Skeletal muscle cell (primary cell): ENCODE measurements around the gene DIPK1B.
"Not testable (repeated sequence)": the region's sequence is repeated elsewhere in the genome, so short reads cannot be mapped to it uniquely, and the experiment has no call there.

Experiments
- DNase-seq: peaks from one replicate; pipeline ENCODE4 v3.0.0-alpha.2; 2010; ENCODE audit warnings: low read depth
- H3K4me3 ChIP-seq: 2 replicates; pipeline ENCODE4 v1.5.1; 2011; ENCODE audit warnings: low read depth, mild to moderate bottlenecking, control low read depth, low read length, moderate library complexity

Gene DIPK1B

DNA sequence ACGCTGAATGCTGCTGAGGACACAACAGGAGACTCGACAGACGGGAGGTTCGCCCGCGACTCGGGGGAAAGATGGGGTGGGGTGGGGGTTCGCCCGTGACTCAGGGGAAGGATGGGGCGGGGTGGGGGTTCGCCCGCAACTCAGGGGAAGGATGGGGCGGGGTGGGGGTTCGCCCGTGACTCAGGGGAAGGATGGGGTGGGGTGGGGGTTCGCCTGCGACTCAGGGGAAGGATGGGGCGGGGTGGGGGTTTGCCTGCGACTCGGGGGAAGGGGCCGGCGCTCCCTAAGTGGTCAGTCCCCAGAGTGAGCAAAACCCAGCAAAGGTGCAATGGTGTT lies 33.8 kb downstream of the DIPK1B start:
- no peak for DNase-seq
- H3K4me3 ChIP-seq: no peak overlapping the region

DNA sequence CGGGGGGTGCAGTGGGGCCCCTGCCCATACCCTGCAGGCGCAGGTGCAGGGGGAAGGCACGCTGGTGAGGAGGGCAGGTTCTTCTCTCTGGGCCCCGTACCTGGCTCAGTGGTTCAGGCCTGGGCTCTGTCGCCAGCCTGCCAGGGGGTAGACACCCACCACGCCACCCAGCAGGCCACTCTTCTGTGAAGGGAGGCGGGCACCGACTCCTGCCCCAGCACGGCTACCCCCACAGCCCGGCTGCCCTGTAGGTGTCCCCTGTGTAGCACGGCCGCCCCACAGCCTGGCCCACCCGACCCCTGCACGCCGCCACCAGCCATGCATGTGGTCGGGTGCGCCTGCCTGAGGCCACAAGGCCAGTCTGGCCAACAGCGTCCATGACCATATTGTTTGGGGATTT lies 34.2 kb downstream of the DIPK1B start:
- DNase-seq: no peak

DNA sequence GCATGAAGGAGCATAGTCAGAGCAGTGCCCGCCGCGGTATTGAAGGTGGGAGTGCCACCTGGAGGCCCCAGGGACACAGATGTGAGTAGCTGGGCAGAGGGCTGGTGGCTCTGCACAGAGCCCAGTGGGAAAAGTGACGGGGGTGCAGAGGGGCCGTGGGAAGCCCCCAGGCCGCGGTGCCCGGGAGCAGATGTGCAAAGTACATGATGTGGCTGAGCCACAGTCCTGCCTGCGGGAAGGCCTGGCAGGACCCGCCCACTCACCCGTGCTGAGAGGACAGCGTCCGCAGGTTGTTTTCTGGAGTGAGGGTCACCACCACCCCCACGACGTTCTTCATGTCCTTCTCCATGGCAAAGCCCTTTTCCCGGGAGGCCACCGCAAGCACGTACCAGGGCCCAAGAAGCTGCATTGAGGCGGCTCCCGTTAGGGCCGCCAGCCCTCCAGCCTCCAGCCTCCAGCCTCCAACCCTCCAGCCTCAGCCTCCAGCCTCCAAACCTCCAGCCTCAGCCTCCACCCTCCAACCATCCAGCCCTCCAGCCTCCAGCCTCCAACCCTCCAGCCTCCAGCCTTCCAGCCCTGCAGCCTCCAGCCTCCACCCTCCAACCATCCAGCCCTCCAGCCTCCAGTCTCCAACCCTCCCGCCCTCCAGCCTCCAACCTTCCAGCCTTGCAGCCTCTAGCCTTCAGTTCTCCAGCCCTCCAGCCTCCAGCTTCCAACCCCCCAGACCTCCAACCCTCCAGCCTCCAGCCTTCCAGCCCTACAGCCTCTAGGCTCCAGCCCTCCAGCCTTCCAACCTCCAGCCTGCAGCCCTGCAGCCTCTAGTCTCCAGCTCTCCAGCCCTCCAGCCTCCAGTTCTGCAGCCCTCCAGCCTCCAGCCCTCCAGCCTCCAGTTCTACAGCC lies 35.0 kb downstream of the DIPK1B start:
- no peak overlapping the region for H3K4me3 ChIP-seq
- no peak for DNase-seq

More for the DNA sequence above, 34.2 kb downstream of the DIPK1B start:
- no peak overlapping the region for H3K4me3 ChIP-seq

DNA sequence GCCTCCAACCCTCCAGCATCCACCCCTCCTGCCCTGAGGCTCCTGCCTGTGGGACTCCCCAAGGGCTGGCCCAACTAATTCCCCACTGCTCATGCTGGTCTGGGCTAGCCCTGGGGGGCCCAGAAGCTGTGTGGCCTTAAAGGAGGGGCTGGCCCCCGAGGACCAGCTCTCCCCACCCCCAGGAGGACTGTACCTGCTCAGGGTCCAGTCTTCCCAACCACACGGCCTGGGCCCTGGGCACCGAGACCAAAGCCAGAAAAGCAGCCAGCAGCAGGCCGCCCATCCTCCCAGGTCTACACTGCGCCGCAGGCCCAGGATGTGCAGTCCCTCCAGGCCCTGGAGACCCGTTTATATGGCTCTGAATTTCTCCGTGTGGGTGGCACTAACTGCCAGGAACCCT lies 35.8 kb downstream of the DIPK1B start, which contains the start of gene LCN6:
LCN6 (minus strand) TSS at position 325 of the 400 bp plus-strand sequence; CDS start at position 283, 42 bp downstream.
- DNase-seq: no peak
- H3K4me3 ChIP-seq: no peak within 1 kb of the TSS

DNA sequence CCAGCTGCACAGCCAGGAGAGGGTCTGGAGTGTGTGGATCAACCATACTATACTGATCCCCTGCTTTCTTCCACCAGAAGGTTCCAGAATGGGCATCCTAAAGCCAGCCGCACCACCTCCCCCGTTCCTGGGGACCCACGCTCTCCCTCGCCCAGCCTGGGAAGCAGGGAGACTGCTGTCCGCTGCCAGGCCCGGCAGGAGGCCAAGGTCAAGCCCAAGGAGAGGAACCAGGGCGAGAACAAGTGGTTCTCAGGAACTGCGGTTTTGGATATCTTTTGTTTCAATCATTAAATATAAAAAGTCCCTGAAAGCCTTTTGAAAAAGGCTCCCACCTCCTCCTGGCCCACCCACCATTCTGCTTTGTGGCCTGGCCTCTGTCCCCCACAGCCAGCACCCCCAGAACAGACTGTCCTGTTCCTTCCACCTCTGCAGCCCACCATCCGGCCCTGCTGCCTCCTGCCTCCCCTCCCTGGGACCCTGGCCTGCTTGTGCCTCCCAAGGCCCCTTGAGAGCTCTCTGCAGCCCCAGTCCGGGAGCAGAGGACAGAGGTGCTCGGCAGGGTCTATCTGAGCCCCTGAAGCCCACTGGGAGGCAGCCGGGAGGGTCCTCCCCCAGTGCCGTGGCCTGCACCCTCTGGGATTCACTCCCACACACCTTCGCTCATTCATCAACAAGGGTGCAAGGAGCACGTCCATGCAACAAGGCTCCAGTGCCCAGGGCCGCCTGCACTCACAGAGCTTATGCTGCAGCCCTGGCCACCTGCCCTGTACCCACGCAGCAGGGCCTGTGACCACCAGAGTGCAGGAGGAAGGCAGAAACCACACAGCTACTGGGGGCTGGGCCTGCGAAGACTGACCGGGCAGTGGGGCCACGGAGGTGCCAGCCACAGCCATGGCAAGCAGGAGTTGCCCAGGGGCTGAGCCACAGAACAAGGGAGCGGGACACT lies 36.6 kb downstream of the DIPK1B start:
- H3K4me3 ChIP-seq: no peak overlapping the region
- no peak for DNase-seq

DNA sequence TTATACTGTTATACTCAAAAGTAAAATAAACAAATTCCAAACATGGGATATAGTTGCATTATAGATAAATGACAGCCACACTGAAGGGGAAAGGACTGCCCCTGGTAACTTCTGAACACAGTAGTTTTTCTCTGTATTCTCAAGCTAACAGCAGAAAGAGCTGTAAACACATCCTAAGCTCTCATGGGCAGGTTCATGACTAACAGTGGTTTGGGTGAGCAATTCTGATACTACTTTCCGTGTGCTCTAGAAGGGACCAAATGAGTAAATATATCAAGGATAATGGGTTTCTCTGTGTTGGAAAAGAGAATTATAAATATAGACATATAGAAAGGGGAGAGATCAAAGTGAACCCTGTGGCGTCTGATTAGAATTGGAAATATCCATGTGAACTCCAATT lies 38.2 kb downstream of the DIPK1B start:
- H3K4me3 ChIP-seq: no peak overlapping the region
- no peak for DNase-seq

DNA sequence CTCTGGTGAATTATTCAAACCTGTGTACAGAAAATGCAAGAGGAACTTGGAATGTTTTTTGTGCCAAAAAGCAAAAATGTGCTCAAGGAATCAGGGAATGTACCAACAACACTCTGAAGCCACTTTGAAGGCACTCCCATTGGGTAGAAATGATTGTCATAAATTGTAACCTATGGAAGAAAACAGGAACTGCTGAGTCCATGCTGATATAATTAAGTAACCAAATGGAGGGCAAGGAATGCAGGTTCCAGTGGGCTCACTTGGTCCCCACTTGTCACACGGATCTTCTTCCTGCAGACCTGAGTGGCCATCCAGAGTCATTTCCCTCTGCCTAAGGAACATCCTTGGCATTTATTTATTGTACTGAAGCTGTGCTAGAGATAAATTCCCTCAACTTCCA lies 38.9 kb downstream of the DIPK1B start:
- no peak for DNase-seq
- H3K4me3 ChIP-seq: no peak overlapping the region

DNA sequence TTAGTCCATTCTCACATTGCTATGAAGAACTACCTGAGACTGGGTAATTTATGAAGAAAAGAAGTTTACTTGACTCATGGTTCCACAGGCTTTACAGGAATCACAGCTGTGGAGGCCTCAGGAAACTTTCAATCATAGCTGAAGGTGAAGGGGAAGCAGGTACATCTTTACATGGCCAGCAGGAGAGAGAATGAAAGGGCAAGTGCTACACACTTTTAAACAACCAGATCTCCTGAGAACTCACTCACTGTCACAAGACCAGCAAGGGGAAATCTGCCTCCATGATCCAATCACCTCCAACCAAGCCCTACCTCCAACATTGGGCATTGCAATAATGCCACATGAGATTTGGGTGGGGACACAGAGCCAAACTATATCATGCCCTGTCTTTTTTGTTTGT lies 39.4 kb downstream of the DIPK1B start:
- DNase-seq: no peak
- H3K4me3 ChIP-seq: no peak overlapping the region

DNA sequence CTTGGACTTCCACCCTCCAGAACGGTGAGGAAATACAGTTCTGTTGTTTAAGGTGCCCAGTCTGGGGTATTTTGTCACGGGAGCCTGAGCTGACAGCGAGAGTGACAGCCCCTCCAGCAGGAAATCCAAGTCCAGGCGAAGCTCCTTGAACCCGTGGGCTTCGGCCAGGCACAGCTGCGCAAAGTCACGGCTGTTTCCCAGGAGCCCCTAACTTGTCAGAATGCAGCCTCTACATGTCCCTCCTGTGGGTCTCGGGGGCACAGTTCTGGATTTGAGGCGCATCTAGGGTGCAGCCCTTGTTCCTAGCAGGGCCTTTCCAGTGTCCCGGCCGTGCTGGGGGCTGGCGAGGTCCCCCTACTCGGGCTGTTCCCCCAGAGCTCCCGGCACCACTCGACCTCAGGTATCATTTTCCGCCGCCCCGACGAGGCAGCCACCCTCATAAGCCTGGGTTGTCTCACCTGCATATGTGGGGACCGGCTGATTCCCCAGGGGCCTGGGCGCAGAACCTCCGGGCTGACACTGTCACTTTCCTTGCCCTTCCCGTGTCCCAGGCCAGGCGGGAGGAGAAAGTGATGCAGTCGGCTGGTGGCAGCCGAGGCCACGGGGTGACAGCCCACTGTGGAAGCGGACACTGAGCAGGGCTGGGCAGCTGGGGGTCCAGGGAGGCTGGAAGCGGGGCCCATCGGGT lies 41.1 kb downstream of the DIPK1B start:
- no peak for DNase-seq
- H3K4me3 ChIP-seq: no peak overlapping the region

DNA sequence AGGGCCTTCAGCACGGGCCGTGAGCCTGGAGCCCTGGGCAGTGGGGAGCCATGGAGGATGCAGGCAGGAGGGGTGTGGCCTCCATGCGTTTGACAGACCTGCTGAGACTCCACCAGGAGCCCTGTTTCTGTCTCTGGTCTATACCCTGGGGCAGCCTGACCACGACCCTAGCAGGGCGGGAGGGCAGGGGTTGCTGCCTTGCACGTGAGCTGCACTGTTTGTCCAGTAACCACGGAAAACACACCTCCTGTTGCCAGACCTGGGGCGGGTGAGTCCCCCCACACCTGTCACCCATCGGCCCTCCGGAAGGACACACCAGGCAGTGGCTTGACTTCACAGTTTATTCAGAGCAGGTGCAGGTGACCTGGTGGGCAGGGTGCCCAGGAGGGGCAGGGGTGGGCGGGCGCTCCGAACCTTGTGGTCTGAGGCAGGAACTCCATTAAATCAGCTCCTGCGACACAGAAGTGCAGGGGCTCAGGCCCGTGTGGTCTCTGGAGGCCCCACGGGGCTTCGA lies 41.7 kb downstream of the DIPK1B start:
- no peak overlapping the region for H3K4me3 ChIP-seq
- DNase-seq: no peak

DNA sequence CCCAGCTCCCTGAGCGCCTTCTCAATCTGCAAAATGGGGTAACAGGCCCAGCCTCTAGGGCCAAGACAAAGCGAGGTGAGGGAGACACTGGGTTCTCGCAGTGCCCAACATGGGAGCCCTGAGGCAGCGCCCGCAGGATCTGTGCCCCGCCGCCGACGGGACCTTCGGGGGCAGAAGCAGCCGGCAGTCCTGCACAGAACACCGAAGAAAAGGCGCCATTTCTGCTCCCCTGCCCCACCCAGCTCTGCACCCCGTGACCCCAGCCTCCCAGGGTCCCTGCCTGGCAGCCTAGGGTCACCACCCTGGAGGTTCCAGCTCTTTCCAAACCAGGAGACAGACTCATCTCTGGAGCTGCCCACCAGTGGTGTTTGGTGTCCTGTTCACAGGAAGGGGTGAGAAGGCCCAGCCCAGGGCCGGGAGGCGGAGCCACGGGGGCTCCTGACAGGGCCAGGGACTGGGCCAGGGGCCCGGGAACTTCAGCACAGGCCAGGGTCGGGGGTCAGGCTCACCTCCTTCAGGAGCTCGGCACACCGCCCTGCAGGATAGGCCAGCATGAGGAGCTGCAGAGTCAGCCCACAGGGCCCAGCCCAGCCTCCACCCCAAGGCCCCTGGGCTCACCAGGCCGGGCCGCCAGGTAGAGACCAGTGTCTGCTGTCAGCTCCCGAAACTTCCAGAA lies 42.4 kb downstream of the DIPK1B start:
- H3K4me3 ChIP-seq: no peak overlapping the region
- DNase-seq: no peak

DNA sequence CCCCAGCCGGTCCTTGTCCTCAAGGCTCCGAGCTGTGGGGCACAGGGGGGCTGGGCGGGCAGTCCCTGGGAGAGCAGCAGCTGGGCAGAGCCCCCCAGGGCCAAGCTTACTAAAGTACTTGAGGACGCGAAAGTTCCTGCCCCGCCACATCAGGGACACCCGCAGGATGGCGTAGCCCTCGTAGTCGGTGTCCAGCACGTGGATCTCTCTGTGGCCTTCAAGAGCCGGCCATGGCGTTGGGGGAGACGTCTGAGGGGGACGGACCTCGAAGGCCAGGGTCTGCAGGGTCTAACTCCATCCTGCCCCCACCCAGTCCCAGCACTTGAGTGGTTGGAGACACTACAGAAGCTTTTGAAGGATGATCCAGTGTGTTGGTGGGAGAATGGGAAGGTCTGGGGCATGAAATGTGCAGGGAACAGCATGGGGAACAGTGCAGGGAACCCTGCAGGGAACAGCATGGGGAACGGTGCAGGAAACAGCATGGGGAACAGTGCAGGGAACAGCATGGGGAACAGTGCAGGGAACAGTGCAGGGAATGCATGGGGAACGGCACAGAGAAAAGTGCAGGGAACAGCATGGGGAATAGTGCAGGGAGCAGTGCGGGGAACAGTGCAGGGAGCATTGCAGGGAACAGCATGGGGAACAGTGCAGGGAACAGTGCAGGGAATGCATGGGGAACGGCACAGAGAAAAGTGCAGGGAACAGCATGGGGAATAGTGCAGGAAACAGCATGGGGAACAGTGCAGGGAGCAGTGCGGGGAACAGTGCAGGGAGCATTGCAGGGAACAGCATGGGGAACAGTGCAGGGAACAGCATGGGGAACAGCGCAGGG lies 43.1 kb downstream of the DIPK1B start:
- DNase-seq, H3K4me3 ChIP-seq: not testable (repeated sequence)

DNA sequence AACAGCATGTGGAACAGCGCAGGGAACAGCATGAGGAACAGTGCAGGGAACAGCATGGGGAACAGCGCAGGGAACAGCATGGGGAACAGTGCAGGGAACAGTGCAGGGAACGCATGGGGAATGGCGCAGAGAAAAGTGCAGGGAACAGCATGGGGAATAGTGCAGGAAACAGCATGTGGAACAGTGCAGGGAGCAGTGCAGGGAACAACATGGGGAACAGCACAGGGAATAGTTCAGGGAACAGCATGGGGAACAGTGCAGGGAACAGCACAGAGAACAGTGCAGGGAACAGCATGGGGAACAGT lies 43.7 kb downstream of the DIPK1B start:
- no peak overlapping the region for H3K4me3 ChIP-seq
- no peak for DNase-seq

DNA sequence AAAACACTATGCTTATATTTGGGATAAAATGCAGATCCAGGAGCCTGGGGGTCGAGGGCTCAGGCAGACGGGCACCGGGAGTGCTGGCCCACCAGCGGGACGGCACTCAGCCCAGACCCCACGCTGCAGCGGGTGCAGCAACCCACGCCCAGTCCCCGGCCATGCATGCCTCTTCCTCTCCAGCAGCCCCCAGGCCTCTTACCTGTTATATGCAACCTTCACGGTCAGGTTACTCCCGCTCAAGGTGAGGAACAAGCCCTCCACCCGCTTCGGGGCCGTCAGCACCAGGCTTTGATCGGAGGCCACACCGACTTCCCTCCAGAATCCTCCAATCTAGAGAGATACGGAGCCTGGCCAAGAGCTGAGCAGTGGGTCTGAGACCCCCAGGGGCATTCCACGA lies 44.5 kb downstream of the DIPK1B start:
- no peak overlapping the region for H3K4me3 ChIP-seq
- DNase-seq: no peak

DNA sequence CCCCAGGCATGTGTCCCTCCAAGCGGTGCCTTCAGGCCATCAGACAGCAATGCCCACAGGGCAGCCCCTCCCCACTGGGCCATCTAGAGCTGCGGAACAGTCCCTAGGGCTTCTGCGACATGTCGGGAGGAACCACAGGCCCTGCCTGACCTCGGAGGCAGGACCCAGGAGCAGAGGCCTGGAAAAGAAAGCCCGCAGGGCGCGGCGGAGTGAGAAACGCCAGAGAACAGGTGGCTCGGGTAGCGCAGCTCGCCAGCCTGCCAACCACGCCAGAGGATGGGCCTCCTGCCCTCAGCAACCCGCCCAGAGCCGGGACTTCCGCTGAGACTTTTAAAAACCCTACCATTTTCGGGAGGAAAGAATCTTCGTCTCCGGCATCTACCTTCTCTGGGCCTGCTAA lies 45.0 kb downstream of the DIPK1B start:
- DNase-seq: no peak
- H3K4me3 ChIP-seq: no peak overlapping the region

DNA sequence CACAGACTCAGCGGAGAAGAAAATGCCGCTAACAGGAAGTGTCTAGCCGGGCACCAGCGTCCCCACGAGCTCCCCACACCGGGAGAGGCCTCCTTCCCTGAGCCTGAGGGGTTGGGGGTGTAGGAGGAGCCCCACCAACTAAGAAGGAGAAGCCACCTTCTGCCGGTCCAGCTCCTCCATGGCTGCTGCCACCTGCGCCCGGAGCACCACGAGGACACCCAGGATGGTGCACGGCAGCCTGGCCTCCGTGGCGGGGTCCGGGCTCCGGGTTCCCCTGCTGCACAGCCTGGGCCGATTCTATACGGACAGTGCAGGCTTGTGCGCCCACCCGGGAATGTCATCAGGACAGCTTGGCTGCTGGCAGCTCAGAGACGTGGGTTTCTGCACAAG lies 45.4 kb downstream of the DIPK1B start:
- no peak overlapping the region for H3K4me3 ChIP-seq
- no peak for DNase-seq

DNA sequence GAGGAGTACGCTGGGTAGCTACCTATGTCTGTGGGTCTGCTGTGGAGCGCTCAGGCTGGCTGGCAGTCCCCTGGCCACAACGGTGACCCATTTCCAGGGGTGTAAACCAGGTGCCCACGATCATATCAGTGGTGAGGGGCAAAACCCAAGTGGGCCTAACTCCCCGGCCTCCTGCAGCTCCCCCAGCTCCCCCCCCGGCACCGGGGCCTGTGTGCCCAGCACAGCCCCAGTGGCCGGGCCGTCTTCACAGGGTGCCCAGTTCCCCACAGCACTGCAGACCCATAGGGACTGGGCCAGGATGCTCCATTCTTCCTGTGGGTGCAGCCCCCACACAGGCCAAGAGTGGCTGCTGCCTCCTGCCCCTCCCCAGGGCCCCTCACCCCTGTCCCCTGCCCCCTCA lies 46.6 kb downstream of the DIPK1B start:
- H3K4me3 ChIP-seq: no peak overlapping the region
- no peak for DNase-seq

DNA sequence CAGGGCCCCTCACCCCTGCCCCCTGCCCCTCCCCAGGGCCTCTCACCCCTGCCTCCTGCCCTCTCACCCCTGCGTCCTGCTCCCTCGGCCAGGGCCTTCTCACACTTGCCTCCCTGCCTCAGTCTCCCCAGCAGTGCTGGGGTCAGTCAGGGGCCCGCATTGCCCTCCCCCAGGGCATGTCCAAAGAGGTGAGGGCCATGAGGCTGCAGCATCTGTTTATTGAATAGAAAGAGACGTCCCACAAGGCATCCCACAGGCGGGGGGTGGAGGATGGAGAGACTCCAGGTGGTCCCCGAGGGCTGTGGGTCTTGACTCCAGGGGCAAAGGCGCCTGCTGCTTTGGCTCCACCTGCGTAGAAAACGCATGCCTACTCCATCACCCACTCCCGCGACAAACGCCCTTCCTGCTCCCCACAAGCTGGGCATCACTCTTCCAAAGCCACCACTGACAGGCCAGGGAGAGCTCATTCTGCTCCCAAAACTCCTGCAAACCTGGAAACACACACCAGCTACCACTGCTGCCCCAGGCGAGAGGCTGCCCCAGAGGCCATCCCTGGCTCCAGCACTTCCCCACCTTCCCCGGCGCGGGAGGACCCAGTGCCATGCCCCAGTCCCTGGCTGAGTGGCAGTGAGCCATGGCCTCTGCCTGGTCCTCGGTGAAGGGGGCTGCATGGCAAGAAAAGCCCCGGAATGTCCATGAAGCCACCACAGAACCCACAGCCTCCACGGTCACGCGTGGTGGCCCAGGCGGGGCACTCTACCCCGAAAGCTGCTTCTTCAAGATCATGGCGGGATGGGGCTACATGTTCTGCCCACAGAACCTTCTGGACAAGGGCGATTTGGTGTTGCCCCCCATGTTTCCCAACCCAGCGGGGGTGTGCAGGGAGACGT lies 47.3 kb downstream of the DIPK1B start:
- no peak overlapping the region for H3K4me3 ChIP-seq
- no peak for DNase-seq
